Cerebellar cortex (tissue), 1 donor: ENCODE measurements around the gene SETDB1.

Experiments used
- DNase-seq: peaks from one replicate; pipeline ENCODE4 v3.0.0-alpha.2; 2015; ENCODE audit warnings: low spot score

SETDB1 gene

GRCh38 chr1:150976401-150976821 lies 50.2 kb downstream of the SETDB1 start:
- DNase-seq: no peak

- peak; percentile 17 for DNase-seq
These were observed 50.9 kb downstream of the SETDB1 start for GRCh38 chr1:150976879-150977694.

GRCh38 chr1:150979092-150980056 lies 53.2 kb downstream of the SETDB1 start:
- peak; percentile 95 for DNase-seq

GRCh38 chr1:150981177-150981804 lies 55.1 kb downstream of the SETDB1 start:
- no peak for DNase-seq

GRCh38 chr1:150981805-150982712 lies 55.9 kb downstream of the SETDB1 start, which contains the start of gene ANXA9:
Gene ANXA9 (plus strand): TSS chr1:150982292. CDS start chr1:150983106, 814 bp downstream.
- DNase-seq: no peak

GRCh38 chr1:150985179-150985825 lies 59.1 kb downstream of the SETDB1 start:
- no peak for DNase-seq

DNA sequence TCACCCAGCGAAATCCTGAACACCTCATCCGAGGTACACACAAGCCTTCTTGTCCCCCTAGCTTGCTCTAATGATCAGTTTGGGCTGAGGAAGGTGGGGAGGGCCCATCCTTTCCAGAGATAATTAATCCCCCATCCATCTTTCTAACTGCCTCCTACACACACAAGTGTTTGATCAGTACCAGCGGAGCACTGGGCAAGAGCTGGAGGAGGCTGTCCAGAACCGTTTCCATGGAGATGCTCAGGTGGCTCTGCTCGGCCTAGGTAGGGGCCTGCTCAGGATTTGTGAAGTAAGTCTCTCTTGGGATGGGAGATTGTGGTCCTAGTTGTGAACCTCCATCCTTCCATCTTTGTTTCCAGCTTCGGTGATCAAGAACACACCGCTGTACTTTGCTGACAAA lies 61.8 kb downstream of the SETDB1 start:
- DNase-seq: no peak

GRCh38 chr1:150992626-150993025 lies 66.5 kb downstream of the SETDB1 start:
- DNase-seq: no peak

DNA sequence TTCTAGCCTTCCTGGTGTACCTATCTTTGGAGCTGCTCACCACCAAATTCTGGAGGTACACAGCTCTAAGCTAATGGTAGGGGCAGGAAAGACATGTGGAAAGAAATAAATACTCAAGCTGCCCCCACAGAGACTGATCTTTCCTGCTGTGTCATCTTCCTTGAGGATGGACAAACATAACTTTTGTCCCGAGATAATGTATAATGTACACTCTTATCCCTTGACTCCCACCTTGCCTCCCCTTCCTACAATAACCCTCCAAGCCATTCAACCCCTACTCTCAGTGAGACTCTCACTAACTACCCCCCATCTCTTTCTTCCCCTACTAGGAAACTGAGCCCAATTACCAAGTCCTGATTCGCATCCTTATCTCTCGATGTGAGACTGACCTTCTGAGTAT lies 68.1 kb downstream of the SETDB1 start:
- no peak for DNase-seq

GRCh38 chr1:150995460-150995859 lies 69.3 kb downstream of the SETDB1 start:
- no peak for DNase-seq

DNA sequence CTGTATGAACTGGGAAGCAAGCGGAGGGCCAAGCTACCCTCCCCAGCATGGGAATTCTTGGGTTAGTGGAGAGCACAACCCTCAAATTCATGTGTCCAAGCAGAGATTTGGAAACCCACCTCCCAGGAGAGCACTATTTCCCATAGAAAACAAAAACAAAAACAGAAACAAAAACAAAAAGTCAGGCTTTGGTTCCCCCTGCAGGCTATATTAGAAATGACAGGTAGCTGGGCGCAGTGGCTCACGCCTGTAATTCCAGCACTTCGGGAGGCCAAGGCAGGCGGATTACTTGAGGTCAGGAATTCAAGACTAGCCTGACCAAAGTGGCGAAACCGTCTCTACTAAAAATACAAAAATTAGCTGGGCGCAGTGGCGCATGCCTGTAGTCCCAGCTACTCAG lies 69.7 kb downstream of the SETDB1 start:
- DNase-seq: peak; percentile 62

DNA sequence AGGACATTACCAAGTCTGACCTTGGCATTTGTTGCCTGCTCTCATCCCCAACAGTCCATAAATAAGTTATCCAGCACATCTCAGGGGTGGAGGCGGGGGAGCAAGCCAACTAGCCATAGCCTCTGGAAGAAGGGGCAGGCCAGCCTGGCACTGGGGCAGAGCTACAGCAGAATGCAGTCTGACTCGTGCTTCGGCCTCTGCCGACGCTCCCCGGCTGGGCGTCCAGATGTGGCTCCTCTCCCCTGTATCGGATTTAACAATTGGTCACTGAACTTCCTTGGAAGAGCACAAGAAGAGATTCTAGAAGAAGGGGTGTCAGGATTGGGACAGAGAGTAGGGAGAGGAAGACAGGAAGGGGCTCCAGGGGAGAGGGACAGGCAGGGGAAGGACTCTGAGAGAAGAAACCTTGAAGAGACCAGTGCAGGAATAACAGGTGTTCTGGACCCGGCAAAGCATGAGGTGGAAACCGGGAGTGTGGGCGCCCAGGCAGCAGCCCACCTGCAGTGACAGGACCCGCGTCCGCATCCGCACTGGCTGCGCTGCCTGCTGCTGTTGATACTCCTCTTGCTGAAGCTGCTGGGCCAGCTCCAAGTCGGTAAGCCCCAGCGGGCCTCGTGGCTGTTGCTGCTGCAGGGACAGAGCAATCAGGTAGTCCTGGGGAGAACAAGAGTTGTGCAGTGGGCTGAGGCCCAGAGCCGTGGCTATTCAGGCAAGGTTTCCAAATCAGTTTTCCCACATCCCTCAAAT lies 71.1 kb downstream of the SETDB1 start:
- DNase-seq: no peak

DNA sequence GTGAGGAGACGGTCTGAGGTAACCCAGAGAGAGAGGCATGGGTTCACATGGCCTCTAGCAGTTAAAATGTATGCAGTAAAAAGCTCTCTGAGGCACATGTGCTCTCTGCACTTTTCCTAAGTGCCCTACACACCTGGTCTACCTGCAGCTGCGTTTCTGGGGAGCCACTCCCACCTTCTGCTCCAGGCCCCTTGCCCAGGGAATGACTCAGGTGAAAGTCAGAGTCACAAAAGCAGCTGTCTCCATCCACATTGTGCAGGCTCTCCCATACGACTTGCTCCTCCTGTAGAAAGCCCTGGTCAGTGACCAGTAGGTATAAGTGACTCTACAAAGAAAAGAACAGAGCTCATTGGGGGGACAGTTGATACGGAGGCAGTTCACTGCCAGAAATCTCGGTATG lies 71.8 kb downstream of the SETDB1 start:
- DNase-seq: no peak

DNA sequence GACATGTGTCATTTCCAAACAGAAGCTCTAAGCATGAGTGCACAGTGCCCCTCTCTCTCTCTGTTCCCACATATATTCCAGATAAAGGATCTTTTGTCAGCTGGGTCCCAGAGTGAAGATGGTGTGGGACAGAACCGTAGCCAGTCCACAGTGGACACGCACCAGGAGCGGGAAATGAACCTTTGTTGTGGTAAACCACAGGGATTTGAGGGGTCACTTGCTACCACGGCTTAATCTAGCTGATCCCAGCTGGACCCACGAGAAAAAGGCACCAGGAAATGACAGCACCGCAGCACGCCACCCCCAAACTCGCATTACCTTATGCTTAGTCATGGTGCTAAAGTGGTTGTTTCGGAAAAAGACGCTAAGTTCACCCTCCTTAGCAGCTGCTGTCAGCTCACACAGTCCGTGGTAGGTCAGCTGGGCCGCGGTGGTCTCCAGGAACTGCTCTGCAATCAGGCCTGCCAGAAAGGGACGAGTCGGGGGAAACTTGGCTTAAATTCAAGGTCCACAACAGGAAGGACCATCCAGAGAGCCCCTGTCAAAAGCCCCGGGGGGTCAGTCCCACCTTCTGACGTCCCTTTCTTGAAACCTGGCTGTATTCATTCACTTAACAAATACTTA lies 73.0 kb downstream of the SETDB1 start:
- no peak for DNase-seq

DNA sequence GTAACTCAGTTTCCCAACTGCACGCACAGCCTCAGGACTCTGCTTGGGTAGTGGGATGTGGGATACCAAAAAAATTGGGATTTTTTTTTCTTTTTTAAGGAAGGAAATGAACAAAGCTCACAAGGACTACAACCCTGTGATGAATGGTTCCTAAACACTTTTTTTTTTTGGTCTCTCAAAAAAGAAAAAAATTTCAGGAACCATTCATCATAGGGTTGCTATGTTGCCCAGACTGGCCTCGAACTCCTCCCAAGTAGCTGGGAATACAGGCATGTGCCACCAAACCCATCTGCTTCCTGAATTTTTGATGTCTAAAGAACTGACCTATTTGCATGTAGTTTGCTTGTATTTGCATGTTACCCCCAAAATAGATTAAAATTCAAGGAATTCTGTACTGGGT lies 73.8 kb downstream of the SETDB1 start:
- DNase-seq: no peak

DNA sequence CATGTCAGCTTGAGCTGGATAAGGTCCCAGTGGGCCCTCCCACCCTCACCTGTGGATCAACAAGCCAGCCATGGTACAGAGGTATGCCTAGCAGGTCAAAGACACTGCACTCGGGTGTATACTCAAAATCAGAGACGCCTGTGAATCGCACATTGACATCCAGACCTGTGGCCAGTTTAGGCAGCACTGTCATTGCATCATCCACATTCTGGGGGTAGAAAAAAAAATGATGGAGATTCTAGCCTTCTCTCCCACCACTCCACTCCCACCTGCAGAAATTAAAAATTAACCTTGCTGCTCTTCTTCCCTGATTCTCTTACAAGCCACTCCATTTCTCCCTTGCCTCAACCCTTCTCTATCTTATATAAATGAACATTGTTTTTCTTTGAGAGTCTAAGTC lies 74.2 kb downstream of the SETDB1 start:
- no peak for DNase-seq

- no peak for DNase-seq
These were observed 75.4 kb downstream of the SETDB1 start for GRCh38 chr1:151001602-151002001.

- DNase-seq: no peak
These were observed 75.9 kb downstream of the SETDB1 start for GRCh38 chr1:151002051-151002450.

DNA sequence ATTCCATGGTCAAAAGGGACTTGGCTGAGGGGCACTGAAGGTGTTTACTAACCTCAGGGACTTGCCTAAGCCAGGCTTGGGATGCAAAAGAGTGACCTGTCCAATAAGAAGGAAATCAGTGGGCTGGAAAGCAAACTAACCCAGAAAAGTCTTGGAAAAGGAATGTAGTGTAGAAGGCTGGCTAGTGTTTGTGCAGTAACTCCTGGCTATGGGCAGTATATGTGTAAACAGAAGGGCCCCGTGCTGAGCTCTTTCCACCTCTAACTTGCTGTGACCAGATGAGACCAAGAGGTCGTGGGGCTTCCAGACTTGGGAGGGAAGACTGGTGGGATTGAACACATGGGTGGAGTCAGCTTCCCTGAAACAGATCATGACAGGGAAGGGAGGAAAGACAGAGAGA lies 76.4 kb downstream of the SETDB1 start:
- no peak for DNase-seq

GRCh38 chr1:151003180-151003579 lies 77.0 kb downstream of the SETDB1 start:
- no peak for DNase-seq
